ENCODE measurements around the gene IFITM10. TPM values are rescaled to one million over a fixed set of nuclear protein-coding genes. Genes with fewer than 3 reads are reported as not detected.

Gene IFITM10
- total and polyA plus RNA-seq, 2 experiments from 2014 or later = 0.41 to 1.6 TPM

- Histone ChIP-seq H3K4me1 (ENCODE audit: insufficient read depth) (no peaks in the 10 kb centered on the region), H3F3A (ENCODE audit: insufficient read depth) (peaks cover 10% of the 10 kb centered on the region; the same call in 1 of the 2 replicates), H3K9me3 (ENCODE audit: low read depth) (no peaks in the 10 kb centered on the region), H3K9ac (no peak overlapping the region), H3K27me3 (replicated peaks; ENCODE audit: insufficient read depth) (peaks cover 18% of the 10 kb centered on the region), H3K4me3 (no peak overlapping the region), H3K4me2 (ENCODE audit: unreplicated experiment) (no peak overlapping the region), H4K20me1 (ENCODE audit: insufficient read depth) (no peaks in the 10 kb centered on the region), H3K9me2 (ENCODE audit: insufficient read depth) (no peaks in the 10 kb centered on the region), H3K79me2 (ENCODE audit: insufficient read depth) (no peaks in the 10 kb centered on the region), H3K27ac (no peak overlapping the region), H2AFZ (no peak overlapping the region), H3K36me3 (ENCODE audit: low read depth) (no peaks in the 10 kb centered on the region)
- peak; percentile 18 for DNase-seq
- 22 to 36% methylated on average over 12 to 13 of the region's 13 CpGs for WGBS, 2 experiments (ENCODE audit: low coverage in 1 of 2, low lambda C conversion rate in 2 of 2, missing lambda C conversion rate in 2 of 2)
- no peak for TF ChIP-seq EZH2 (IDR thresholded peaks at IDR 0.05; ENCODE audit: insufficient read depth, poor library complexity, severe bottlenecking)
- TF ChIP-seq EZH2phosphoT487 (IDR thresholded peaks at IDR 0.05; ENCODE audit: insufficient read depth, low read depth) = no peak
- in situ Hi-C loops (cut with MboI) = no loop called here
These were observed 17.9 kb downstream of the IFITM10 start for GRCh38 chr11:1732418-1733008.

- H3K36me3 ChIP-seq (ENCODE audit: low read depth) = no peaks in the 10 kb centered on the region
- no peak overlapping the region for H3K4me2 ChIP-seq (ENCODE audit: unreplicated experiment)
- H3K9me2 ChIP-seq (ENCODE audit: insufficient read depth) = no peaks in the 10 kb centered on the region
- in situ Hi-C loops (cut with MboI) = no loop called here
- H3K4me3 ChIP-seq = no peak overlapping the region
- no peaks in the 10 kb centered on the region for H3K4me1 ChIP-seq (ENCODE audit: insufficient read depth)
- no peak for DNase-seq
- peaks cover 27% of the 10 kb centered on the region for H3K27me3 ChIP-seq (replicated peaks; ENCODE audit: insufficient read depth)
- H3K9ac ChIP-seq = no peak overlapping the region
- no peak for TF ChIP-seq EZH2phosphoT487 (IDR thresholded peaks at IDR 0.05; ENCODE audit: insufficient read depth, low read depth)
- no peak for TF ChIP-seq EZH2 (IDR thresholded peaks at IDR 0.05; ENCODE audit: insufficient read depth, poor library complexity, severe bottlenecking)
- no peaks in the 10 kb centered on the region for H3K9me3 ChIP-seq (ENCODE audit: low read depth)
- H4K20me1 ChIP-seq (ENCODE audit: insufficient read depth) = no peaks in the 10 kb centered on the region
- H2AFZ ChIP-seq = no peak overlapping the region
- 44 to 48% methylated on average over 5 of the region's 5 CpGs for WGBS, 2 experiments (ENCODE audit: low coverage in 1 of 2, low lambda C conversion rate in 2 of 2, missing lambda C conversion rate in 2 of 2)
- no peak overlapping the region for H3K27ac ChIP-seq
- H3F3A ChIP-seq (ENCODE audit: insufficient read depth) = peaks cover 10% of the 10 kb centered on the region; the same call in 1 of the 2 replicates
- H3K79me2 ChIP-seq (ENCODE audit: insufficient read depth) = no peaks in the 10 kb centered on the region
These were observed 18.8 kb downstream of the IFITM10 start for GRCh38 chr11:1731451-1732059.

- Histone ChIP-seq H3K9ac (no peak overlapping the region), H3K4me3 (no peak overlapping the region), H4K20me1 (ENCODE audit: insufficient read depth) (no peaks in the 10 kb centered on the region), H2AFZ (no peak overlapping the region), H3K9me3 (ENCODE audit: low read depth) (no peaks in the 10 kb centered on the region), H3K27ac (no peak overlapping the region), H3K4me2 (ENCODE audit: unreplicated experiment) (no peak overlapping the region), H3K36me3 (ENCODE audit: low read depth) (no peaks in the 10 kb centered on the region), H3F3A (ENCODE audit: insufficient read depth) (peaks cover 10% of the 10 kb centered on the region; the same call in 1 of the 2 replicates), H3K79me2 (ENCODE audit: insufficient read depth) (no peaks in the 10 kb centered on the region), H3K4me1 (ENCODE audit: insufficient read depth) (no peaks in the 10 kb centered on the region), H3K9me2 (ENCODE audit: insufficient read depth) (no peaks in the 10 kb centered on the region), H3K27me3 (replicated peaks; ENCODE audit: insufficient read depth) (peaks cover 32% of the 10 kb centered on the region)
- TF ChIP-seq EZH2phosphoT487 (IDR thresholded peaks at IDR 0.05; ENCODE audit: insufficient read depth, low read depth) (no peak), EZH2 (IDR thresholded peaks at IDR 0.05; ENCODE audit: insufficient read depth, poor library complexity, severe bottlenecking) (no peak)
- in situ Hi-C loops (cut with MboI) = no loop called here
- no peak for DNase-seq
- WGBS, 2 experiments (ENCODE audit: low coverage in 1 of 2, low lambda C conversion rate in 2 of 2, missing lambda C conversion rate in 2 of 2) = 54 to 57% methylated on average over 11 of the region's 11 CpGs
These were observed 20.3 kb downstream of the IFITM10 start for GRCh38 chr11:1730059-1730629.

GRCh38 chr11:1729692-1730011 is 20.7 kb downstream of the IFITM10 start:
- Histone ChIP-seq H3K9ac (no peak overlapping the region), H4K20me1 (ENCODE audit: insufficient read depth) (no peaks in the 10 kb centered on the region), H3K9me2 (ENCODE audit: insufficient read depth) (no peaks in the 10 kb centered on the region), H3K27me3 (replicated peaks; ENCODE audit: insufficient read depth) (peaks cover 36% of the 10 kb centered on the region), H3K27ac (no peak overlapping the region), H3K36me3 (ENCODE audit: low read depth) (no peaks in the 10 kb centered on the region), H3K9me3 (ENCODE audit: low read depth) (no peaks in the 10 kb centered on the region), H2AFZ (no peak overlapping the region), H3F3A (ENCODE audit: insufficient read depth) (peaks cover 10% of the 10 kb centered on the region; the same call in 1 of the 2 replicates), H3K4me2 (ENCODE audit: unreplicated experiment) (no peak overlapping the region), H3K4me1 (ENCODE audit: insufficient read depth) (no peaks in the 10 kb centered on the region), H3K4me3 (no peak overlapping the region), H3K79me2 (ENCODE audit: insufficient read depth) (no peaks in the 10 kb centered on the region)
- no peak for TF ChIP-seq EZH2 (IDR thresholded peaks at IDR 0.05; ENCODE audit: insufficient read depth, poor library complexity, severe bottlenecking)
- TF ChIP-seq EZH2phosphoT487 (IDR thresholded peaks at IDR 0.05; ENCODE audit: insufficient read depth, low read depth) = no peak
- 3 to 5% methylated on average over 9 of the region's 9 CpGs for WGBS, 2 experiments (ENCODE audit: low coverage in 1 of 2, low lambda C conversion rate in 2 of 2, missing lambda C conversion rate in 2 of 2)
- peak; percentile 67 for DNase-seq
- in situ Hi-C loops (cut with MboI) = no loop called here

Measured in GM23248 (cell line).